ENCODE measurements around the gene POU2F2. TPM values are rescaled to one million over a fixed set of nuclear protein-coding genes. Genes with fewer than 3 reads are reported as not detected.

The POU2F2 gene
- total and polyA plus RNA-seq, 2 donors (not counting 3 experiments of a cell fraction or from before 2014, with no cell fraction given): 4.0 to 4.1 TPM

DNA sequence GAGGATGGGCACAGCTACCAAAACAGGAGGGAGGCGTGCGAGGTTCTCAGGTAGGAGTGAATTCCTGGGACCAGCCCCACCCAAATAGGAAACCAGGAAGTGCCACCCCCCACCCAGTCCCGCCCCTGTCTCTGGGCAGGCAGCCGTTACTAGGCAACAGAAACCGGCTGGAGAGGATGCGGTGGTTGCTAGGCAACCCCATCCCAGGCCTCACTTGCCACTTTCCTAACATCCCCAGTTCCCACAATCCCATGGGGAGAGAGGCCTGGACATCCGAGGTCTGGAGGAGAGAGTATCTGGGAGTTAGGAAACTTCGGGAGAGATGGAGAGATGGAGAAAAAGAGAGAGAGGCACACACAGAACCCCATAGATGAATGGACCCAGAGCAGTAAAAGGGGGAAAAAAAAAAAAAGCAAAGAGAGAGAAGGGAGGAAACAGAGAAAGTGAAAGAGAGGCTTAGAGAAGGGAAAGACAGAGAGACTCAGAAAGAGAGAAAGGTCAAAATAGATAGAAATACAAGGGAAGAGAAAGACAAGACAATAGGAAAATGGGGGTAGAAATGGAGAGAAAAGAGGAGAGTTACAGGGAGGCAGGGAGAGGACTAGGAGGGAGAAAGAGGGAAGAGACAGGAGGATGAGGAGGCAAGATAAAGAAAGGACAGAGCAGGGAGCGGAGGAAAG, 66.0 kb downstream of the POU2F2 start:
- BruUV-seq (replicated peaks): no TSS peak
- TF ChIP-seq POLR2AphosphoS5 (IDR thresholded peaks at IDR 0.05; ENCODE audit: insufficient read depth, low read depth, low read length): no peak
- no peak for TF ChIP-seq POLR2A (IDR thresholded peaks at IDR 0.05; ENCODE audit: low read depth, low read length)
- no peak for TF ChIP-seq EZH2 (IDR thresholded peaks at IDR 0.05; ENCODE audit: borderline replicate concordance, low read depth, low read length, severe bottlenecking)
- TF ChIP-seq FOS (IDR thresholded peaks at IDR 0.05; ENCODE audit: borderline replicate concordance, insufficient read depth, low read length): no peak
- TF ChIP-seq, protein P1, sequence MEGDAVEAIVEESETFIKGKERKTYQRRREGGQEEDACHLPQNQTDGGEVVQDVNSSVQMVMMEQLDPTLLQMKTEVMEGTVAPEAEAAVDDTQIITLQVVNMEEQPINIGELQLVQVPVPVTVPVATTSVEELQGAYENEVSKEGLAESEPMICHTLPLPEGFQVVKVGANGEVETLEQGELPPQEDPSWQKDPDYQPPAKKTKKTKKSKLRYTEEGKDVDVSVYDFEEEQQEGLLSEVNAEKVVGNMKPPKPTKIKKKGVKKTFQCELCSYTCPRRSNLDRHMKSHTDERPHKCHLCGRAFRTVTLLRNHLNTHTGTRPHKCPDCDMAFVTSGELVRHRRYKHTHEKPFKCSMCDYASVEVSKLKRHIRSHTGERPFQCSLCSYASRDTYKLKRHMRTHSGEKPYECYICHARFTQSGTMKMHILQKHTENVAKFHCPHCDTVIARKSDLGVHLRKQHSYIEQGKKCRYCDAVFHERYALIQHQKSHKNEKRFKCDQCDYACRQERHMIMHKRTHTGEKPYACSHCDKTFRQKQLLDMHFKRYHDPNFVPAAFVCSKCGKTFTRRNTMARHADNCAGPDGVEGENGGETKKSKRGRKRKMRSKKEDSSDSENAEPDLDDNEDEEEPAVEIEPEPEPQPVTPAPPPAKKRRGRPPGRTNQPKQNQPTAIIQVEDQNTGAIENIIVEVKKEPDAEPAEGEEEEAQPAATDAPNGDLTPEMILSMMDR (IDR thresholded peaks at IDR 0.05; ENCODE audit: extremely low read depth in 1 of 2, insufficient read depth in 1 of 2, low read depth in 1 of 2, low read length in 2 of 2): no peak
- TF ChIP-seq GATA2 (IDR thresholded peaks at IDR 0.05; ENCODE audit: insufficient read depth, insufficient read length, low read depth, low read length): no peak
- TF ChIP-seq, protein P2, sequence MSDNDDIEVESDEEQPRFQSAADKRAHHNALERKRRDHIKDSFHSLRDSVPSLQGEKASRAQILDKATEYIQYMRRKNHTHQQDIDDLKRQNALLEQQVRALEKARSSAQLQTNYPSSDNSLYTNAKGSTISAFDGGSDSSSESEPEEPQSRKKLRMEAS (IDR thresholded peaks at IDR 0.05; ENCODE audit: insufficient read depth, insufficient read length): no peak
- no peak for TF ChIP-seq JUN (IDR thresholded peaks at IDR 0.05; ENCODE audit: borderline replicate concordance, insufficient read depth, insufficient read length, low read depth)
- no peak for TF ChIP-seq MYC (IDR thresholded peaks at IDR 0.05; ENCODE audit: low read depth, low read length)
- no peak for DNase-seq (ENCODE audit: low read depth, low spot score)
- H3K4me1 ChIP-seq (ENCODE audit: control insufficient read depth, extremely low read depth, insufficient read depth, low read length): no peaks in the 10 kb centered on the region
- dilution Hi-C loops (cut with MboI; ENCODE audit: extremely low pct_ligation_motif_present, low sequenced_read_pairs): no loop called here
- no peaks in the 10 kb centered on the region for H3K79me2 ChIP-seq (ENCODE audit: control insufficient read depth, insufficient read depth, low read length)
- POLR2A ChIA-PET: no interaction called here
- H3K27ac ChIP-seq (ENCODE audit: insufficient read depth, low read depth, low read length): no peak overlapping the region
- no peak overlapping the region for H3K4me2 ChIP-seq (ENCODE audit: insufficient read depth, low read length)
- no peaks in the 10 kb centered on the region for H3K9me1 ChIP-seq (replicated peaks; ENCODE audit: control insufficient read depth, extremely low read depth, insufficient read depth, low read length)
- H3K9me3 ChIP-seq (replicated peaks; ENCODE audit: control insufficient read depth, insufficient read depth, low read length): no peaks in the 10 kb centered on the region
- no peak overlapping the region for H3K9ac ChIP-seq (replicated peaks; ENCODE audit: extremely low read depth, insufficient read depth, low read length)
- H3K4me3 ChIP-seq (replicated peaks in 1 of 3; ENCODE audit: insufficient read depth in 1 of 3, low read depth in 1 of 3, low read length in 3 of 3): no peak overlapping the region
- CTCF ChIA-PET: interaction anchor here (0.8 to 1.4 kb wide), 2 partner anchors 10 to 52 kb away, joined by 3 read pairs; partner anchors contain the start of gene ZNF574
- intact Hi-C loops (cut with micrococcal nuclease): no loop called here
- H3K27me3 ChIP-seq (ENCODE audit: control insufficient read depth in 2 of 2, insufficient read depth in 2 of 2, low read length in 2 of 2): peaks cover 29 to 33% of the 10 kb centered on the region in 2 experiments
- no peak for FAIRE-seq
- no peaks in the 10 kb centered on the region for H4K20me1 ChIP-seq (replicated peaks; ENCODE audit: control insufficient read depth, extremely low read depth, insufficient read depth, low read length)
- no peak overlapping the region for H2AFZ ChIP-seq (ENCODE audit: low read depth, low read length)
- no peaks in the 10 kb centered on the region for H3K36me3 ChIP-seq (ENCODE audit: control insufficient read depth in 2 of 2, extremely low read depth in 1 of 2, insufficient read depth in 2 of 2, low read length in 2 of 2)
